Transverse colon (tissue), 4 donors: ENCODE measurements around the gene THADA. TPM values are rescaled to one million over a fixed set of nuclear protein-coding genes. Genes with fewer than 3 reads are reported as not detected.
A peak's percentile ranks its signal among the peaks of the same experiment; 100 is the strongest.

ENCODE experiments used
- DNase-seq: peaks from one replicate; pipeline ENCODE4 v3.0.0-alpha.2; 2019
- H3K27ac ChIP-seq, 4 donors: fragments of 200-600 bp; sonication (generic); 2 replicates each; pipeline ENCODE4 v1.5.1; 2016 to 2018; ENCODE audit warnings: inconsistent platforms in 4 of 4
- H3K27me3 ChIP-seq: fragments of 200-600 bp; sonication (generic); 2 replicates; pipeline ENCODE4 v1.5.1; 2017; ENCODE audit warnings: inconsistent platforms
- H3K36me3 ChIP-seq, 4 donors: fragments of 200-600 bp; sonication (generic); 2 replicates each; pipeline ENCODE4 v1.5.1; 2017 to 2019; ENCODE audit warnings: inconsistent platforms in 4 of 4
- H3K4me1 ChIP-seq, 4 donors: fragments of 200-600 bp; sonication (generic); 2 replicates each; pipeline ENCODE4 v1.5.1; 2017 to 2020; ENCODE audit warnings: inconsistent platforms in 4 of 4
- H3K4me3 ChIP-seq, 4 donors: fragments of 200-600 bp; sonication (generic); 1 replicate in 1 of 4; 2 replicates in 3 of 4; pipeline versions ENCODE4 v1.5.1 to v1.6.1; 2017 to 2019; ENCODE audit warnings: inconsistent platforms in 4 of 4
- H3K9me3 ChIP-seq, 2 donors: fragments of 200-600 bp; sonication (generic); 2 replicates each; pipeline ENCODE4 v1.5.1; 2017 to 2019; ENCODE audit warnings: inconsistent platforms in 2 of 2
- EP300 ChIP-seq: sonication (generic); formaldehyde crosslinking; IDR thresholded peaks from one replicate; pipeline ENCODE4 v1.6.1; 2017; ENCODE audit warnings: antibody characterized with exemption, low read depth
- POLR2A ChIP-seq: fragments of 450-650 bp; IDR thresholded peaks from one replicate; pipeline ENCODE4 v1.6.1; 2016; ENCODE audit warnings: antibody characterized with exemption, mild to moderate bottlenecking, moderate library complexity
- POLR2AphosphoS5 ChIP-seq, 3 donors: sonication (generic); formaldehyde crosslinking; IDR thresholded peaks; one replicate each; pipeline ENCODE4 v1.6.1; 2016; ENCODE audit warnings: antibody characterized with exemption in 3 of 3
- WGBS, 2 donors: methylation state at CpG; one replicate each; pipeline ENCODE4 v1.1.5; 2018; ENCODE audit warnings: low coverage in 1 of 2; 5-methylcytosine and 5-hydroxymethylcytosine counted together
- in situ Hi-C, 4 donors: fragments of 200-750 bp; cut with MboI; loops; one replicate each; pipeline versions ENCODE4 v1.15.0 to v1.15.1; 2017; ENCODE audit warnings: low sequenced_read_pairs in 3 of 4, low pct_ligation_motif_present in 1 of 4, low pct_unique_long_range_greater_than_20kb in 1 of 4
- intact Hi-C: fragments of 100-400 bp; cut with DNase I; formaldehyde crosslinking; loops from one replicate; pipeline ENCODE4 v1.15.1; 2023; ENCODE audit warnings: low total_unique reads
- total RNA-seq, 4 donors: library from RNA; depleted of rRNA; stranded (reverse); fragments of >200 nt; gene quantifications; one replicate each; pipeline ENCODE4 v1.1.0, GENCODE V29; 2016
- TF ChIP-seq, protein P1 (sequence below), 5 experiments: fragments of 200-600 bp in 3 of 5; fragments of 450-650 bp in 2 of 5; sonication (generic) in 3 of 5; IDR thresholded peaks; 1 replicate in 2 of 5; 2 replicates in 3 of 5; pipeline ENCODE4 v1.5.1; 2016 to 2017; ENCODE audit warnings: antibody characterized with exemption in 5 of 5, inconsistent platforms in 3 of 5, mild to moderate bottlenecking in 2 of 5, moderate library complexity in 1 of 5

The THADA gene
- total RNA-seq, 4 donors from 2014 or later = 21.7 to 78.6 (median 28.1) TPM

DNA sequence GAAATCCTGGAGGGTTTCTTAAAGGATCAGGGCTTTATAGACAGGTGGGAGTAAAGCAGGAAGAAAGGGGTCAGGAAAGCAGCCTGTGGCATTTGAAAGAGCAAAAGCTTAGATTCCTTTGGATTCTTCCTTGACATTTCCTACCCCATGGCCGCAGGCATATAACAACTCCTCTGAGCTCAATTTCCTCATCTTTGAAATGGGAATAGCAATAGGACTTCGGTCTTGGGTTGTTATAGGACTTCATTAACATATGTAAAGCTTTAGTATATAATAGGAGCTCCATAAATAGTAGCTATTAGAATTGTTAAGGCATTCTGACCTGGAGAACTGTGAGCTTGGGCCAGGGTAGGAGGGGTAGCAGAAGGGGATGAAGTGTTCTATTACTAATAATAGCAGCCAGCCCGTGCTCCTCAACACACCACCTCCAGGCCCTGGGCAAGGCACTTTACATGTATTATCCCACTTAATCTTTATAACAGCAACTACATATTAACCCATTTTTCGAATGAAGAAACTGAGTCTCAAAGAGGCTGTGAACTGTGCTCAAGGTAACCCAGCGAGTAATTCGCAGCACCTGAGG lies 380.1 kb downstream of the THADA start:
- no peak overlapping the region for H3K27ac ChIP-seq
- 77 to 86% methylated on average over 6 of the region's 6 CpGs for WGBS, 2 donors
- H3K9me3 ChIP-seq = no peaks in the 10 kb centered on the region
- H3K27me3 ChIP-seq = no peaks in the 10 kb centered on the region
- H3K4me3 ChIP-seq = no peak overlapping the region
- in situ Hi-C loops (loop anchor here in 2 of 4 donors (5.0 to 10.0 kb wide), 2 partner anchors 48 to 51 kb away; no protein-coding TSS in a partner anchor), intact Hi-C loops (no loop called here)
- no peaks in the 10 kb centered on the region for H3K36me3 ChIP-seq
- no peak for DNase-seq
- peaks cover 19 to 38% (median 33%) of the 10 kb centered on the region in 4 donors for H3K4me1 ChIP-seq
- no peak for TF ChIP-seq POLR2A
- TF ChIP-seq EP300 = no peak
- peak in 1 of 3 donors; percentile 6 for TF ChIP-seq POLR2AphosphoS5 (IDR thresholded peaks at IDR 0.05)

DNA sequence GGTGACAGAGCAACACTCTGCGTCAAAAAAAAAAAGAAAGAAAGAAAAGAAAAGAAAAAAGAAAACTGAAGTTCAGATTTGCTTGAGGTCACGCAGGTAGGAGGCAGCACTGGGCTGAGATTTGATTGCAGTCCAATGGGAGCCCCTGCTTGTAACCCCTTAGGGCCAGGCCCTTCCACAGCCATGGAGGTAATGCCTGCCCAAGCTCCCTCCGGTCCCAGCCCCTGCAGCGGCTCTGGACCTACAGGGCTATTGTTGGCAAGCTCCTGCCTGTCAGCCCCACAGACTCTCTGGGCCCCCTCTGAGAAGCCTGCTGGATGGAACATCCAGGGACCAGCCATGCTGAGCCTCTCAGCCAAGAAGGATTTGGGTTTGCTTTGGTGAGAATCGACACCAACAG lies 381.6 kb downstream of the THADA start:
- 93% methylated on average over 5 of the region's 5 CpGs; no CpG with 5 or more reads in 1 of the 2 donors for WGBS, 2 donors
- TF ChIP-seq POLR2AphosphoS5 (IDR thresholded peaks at IDR 0.05) = no peak
- TF ChIP-seq EP300 = no peak
- TF ChIP-seq, protein P1, sequence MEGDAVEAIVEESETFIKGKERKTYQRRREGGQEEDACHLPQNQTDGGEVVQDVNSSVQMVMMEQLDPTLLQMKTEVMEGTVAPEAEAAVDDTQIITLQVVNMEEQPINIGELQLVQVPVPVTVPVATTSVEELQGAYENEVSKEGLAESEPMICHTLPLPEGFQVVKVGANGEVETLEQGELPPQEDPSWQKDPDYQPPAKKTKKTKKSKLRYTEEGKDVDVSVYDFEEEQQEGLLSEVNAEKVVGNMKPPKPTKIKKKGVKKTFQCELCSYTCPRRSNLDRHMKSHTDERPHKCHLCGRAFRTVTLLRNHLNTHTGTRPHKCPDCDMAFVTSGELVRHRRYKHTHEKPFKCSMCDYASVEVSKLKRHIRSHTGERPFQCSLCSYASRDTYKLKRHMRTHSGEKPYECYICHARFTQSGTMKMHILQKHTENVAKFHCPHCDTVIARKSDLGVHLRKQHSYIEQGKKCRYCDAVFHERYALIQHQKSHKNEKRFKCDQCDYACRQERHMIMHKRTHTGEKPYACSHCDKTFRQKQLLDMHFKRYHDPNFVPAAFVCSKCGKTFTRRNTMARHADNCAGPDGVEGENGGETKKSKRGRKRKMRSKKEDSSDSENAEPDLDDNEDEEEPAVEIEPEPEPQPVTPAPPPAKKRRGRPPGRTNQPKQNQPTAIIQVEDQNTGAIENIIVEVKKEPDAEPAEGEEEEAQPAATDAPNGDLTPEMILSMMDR (IDR thresholded peaks at IDR 0.05) = no peak
- TF ChIP-seq POLR2A = no peak
- Histone ChIP-seq H3K4me1 (peaks cover 27 to 39% (median 29%) of the 10 kb centered on the region in 4 donors), H3K27me3 (no peaks in the 10 kb centered on the region), H3K36me3 (no peaks in the 10 kb centered on the region), H3K4me3 (no peak overlapping the region), H3K9me3 (no peaks in the 10 kb centered on the region), H3K27ac (no peak overlapping the region)
- in situ Hi-C loops (loop anchor here in 1 of 4 donors (10.0 kb wide), 1 partner anchor 49 kb away; no protein-coding TSS in a partner anchor), intact Hi-C loops (no loop called here)
- DNase-seq = no peak

DNA sequence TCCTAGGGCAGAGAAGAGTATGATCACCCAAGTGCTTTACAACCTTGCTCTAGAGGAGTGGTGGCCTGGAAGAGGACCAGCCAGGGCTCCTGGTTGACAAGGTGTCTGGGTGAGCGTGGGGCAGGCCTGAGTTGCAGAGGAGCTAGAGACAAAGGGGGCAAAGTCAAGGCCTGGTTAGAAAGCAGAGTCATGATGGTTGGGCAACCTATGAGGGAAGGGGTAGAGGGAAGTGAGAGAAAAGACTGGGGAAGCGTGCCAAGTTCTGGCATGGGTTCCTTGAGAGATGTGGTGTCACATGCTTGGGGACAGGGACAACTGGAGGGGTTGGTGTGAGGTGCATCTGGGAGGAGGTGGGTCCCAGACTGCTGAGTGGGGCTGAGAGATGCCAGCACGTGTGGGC lies 382.9 kb downstream of the THADA start:
- in situ Hi-C loops = loop anchor here in 1 of 4 donors (10.0 kb wide), 1 partner anchor 48 kb away; no protein-coding TSS in a partner anchor
- 84% methylated on average over 3 of the region's 3 CpGs; no CpG with 5 or more reads in 1 of the 2 donors for WGBS, 2 donors
- no peak for DNase-seq

DNA sequence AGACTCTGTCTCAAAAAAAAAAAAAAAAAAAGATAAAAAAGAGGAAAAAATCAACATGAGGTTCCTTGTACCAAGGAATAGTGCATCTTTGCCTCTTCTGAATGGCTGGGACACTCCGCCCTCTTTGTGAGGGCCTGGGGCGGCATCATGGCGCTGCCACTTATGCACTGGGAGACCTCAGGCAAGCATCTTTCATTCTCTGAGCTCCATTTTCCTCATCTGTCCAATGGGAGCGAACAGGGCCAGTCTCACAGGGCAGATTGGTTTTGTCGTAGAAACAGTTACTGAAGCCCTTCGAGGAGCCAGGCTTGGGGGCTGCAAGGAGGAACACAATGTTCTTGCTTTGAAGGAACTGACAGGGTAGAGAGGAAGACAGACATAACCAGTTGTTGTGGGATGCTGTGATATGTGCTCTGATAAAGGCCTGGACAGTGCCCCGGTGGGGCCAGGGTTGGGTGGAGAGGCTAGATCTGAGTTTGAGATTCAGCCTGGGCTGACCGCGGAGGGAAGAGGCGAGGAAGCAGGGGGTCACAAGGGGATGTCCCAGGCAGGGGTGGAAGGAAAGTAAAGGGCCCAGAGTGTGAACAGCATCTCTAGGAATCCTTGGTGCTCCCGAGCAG lies 383.5 kb downstream of the THADA start:
- Histone ChIP-seq H3K4me1 (peaks cover 8 to 23% (median 11%) of the 10 kb centered on the region in 4 donors), H3K9me3 (no peaks in the 10 kb centered on the region), H3K36me3 (no peaks in the 10 kb centered on the region), H3K27me3 (no peaks in the 10 kb centered on the region), H3K4me3 (no peak overlapping the region), H3K27ac (peak overlapping the region in 3 of 4 donors; percentile 15 to 41 (median 40))
- intact Hi-C loops (no loop called here), in situ Hi-C loops (loop anchor here in 1 of 4 donors (10.0 kb wide), 1 partner anchor 48 kb away; no protein-coding TSS in a partner anchor)
- WGBS, 2 donors = 88 to 94% methylated on average over 8 to 11 of the region's 11 CpGs
- no peak for TF ChIP-seq POLR2AphosphoS5 (IDR thresholded peaks at IDR 0.05)
- no peak for TF ChIP-seq POLR2A
- TF ChIP-seq EP300 = no peak
- TF ChIP-seq, protein P1 (IDR thresholded peaks at IDR 0.05) = no peak
- no peak for DNase-seq

More for the DNA sequence above, 382.9 kb downstream of the THADA start:
- H3K9me3 ChIP-seq = no peaks in the 10 kb centered on the region
- H3K4me3 ChIP-seq = no peak overlapping the region
- TF ChIP-seq EP300 (no peak), POLR2AphosphoS5 (IDR thresholded peaks at IDR 0.05) (peak in 1 of 3 donors; percentile 5)
- H3K27me3 ChIP-seq = no peaks in the 10 kb centered on the region
- H3K36me3 ChIP-seq = no peaks in the 10 kb centered on the region
- intact Hi-C loops = no loop called here
- H3K27ac ChIP-seq = peak overlapping the region in 3 of 4 donors; percentile 15 to 41 (median 40)
- peaks cover 14 to 27% (median 16%) of the 10 kb centered on the region in 4 donors for H3K4me1 ChIP-seq
